ENCODE measurements around the gene TSPAN32.

TSPAN32 gene

GRCh38 chr11:2308713-2309112, 6.9 kb downstream of the TSPAN32 start:
- DNase-seq (ENCODE audit: insufficient read length, low spot score) (no peak), FAIRE-seq (no peak)
- TF ChIP-seq POLR2A (IDR thresholded peaks at IDR 0.05; ENCODE audit: low read depth, low read length), result no peak

GRCh38 chr11:2309251-2310072, 7.6 kb downstream of the TSPAN32 start:
- DNase-seq (ENCODE audit: insufficient read length, low spot score), result no peak
- no peak for FAIRE-seq
- no peak for TF ChIP-seq POLR2A (IDR thresholded peaks at IDR 0.05; ENCODE audit: low read depth, low read length)

DNA sequence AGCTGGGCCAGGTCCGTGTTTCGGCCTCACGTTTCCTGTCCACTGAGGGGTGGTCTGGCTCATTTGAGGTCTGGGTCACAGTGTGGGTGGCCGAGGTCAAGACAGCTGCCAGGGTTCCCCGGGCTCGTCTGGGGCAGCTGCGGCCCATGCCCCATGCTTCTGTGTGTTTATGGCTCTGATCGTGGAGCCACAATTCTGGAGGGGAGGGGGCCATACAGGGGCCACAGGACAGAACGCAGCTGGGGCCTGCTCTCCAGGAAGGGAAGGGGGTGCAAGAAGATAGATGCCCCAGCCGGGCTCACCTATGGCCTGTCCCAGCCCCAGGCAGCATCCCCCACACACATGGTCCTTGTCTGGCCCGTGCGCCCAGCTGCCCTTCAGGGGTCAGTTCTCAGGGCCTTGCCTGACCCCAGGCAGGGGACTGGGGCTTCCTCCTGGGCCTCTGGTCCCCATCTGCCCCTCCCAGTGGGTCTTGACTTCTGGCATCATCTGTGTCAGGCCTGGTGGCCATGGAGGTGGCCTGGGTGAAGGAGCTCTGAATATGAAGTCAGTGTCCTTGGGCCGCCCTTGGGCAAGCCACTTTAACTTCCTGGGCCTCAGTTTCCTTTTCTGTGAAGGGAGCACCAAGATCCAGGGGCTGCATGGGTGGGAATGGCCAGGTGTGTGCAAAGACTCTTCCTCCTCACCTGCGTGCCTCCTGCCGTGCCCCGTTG, 8.4 kb downstream of the TSPAN32 start:
- TF ChIP-seq POLR2A (IDR thresholded peaks at IDR 0.05; ENCODE audit: low read depth, low read length), result no peak
- DNase-seq (ENCODE audit: insufficient read length, low spot score), result no peak
- no peak for FAIRE-seq

- DNase-seq (ENCODE audit: insufficient read length, low spot score), result no peak
- no peak for FAIRE-seq
- no peak for TF ChIP-seq POLR2A (IDR thresholded peaks at IDR 0.05; ENCODE audit: low read depth, low read length)
Observed at GRCh38 chr11:2310786-2311352, 9.1 kb downstream of the TSPAN32 start.

DNA sequence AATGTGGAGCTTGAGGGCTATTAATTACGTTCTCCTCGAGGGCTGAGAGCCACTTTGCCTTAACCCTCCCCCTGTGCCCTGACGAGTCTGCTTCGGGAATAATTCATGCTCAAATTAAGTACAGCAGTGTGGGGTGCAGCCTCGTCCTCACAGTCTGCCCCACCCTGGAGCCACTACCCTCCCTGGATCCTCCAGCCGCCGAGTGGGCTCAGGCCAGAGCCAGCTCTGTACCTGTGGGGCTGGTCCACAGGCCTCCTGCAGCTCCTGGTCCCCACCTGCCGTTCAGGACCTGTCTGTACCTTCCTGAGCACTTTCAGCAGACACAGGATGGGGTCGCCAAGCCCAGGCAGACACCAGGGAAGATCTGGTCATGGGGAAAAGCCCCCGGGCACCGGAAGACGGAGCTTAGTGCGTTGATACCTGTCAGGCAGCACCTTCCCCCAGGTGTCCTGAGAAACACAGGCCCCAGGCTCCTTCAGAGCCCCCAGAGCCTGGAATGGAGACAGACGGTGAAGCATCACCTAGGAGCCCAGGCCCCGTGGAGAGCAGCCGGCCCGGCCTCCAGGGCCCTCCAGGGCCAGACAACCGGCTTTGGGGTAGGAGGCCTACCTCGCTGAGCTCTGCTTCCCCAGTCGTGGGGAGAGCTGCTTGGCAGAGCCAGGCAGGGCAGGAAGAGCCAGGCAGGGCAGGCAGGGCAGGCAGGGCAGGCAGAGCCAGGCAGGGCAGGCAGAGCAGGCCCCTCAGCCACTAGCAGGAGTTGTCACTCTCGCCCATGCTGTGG, 9.7 kb downstream of the TSPAN32 start:
- DNase-seq (ENCODE audit: insufficient read length, low spot score), result no peak
- no peak for FAIRE-seq
- no peak for TF ChIP-seq POLR2A (IDR thresholded peaks at IDR 0.05; ENCODE audit: low read depth, low read length)

DNA sequence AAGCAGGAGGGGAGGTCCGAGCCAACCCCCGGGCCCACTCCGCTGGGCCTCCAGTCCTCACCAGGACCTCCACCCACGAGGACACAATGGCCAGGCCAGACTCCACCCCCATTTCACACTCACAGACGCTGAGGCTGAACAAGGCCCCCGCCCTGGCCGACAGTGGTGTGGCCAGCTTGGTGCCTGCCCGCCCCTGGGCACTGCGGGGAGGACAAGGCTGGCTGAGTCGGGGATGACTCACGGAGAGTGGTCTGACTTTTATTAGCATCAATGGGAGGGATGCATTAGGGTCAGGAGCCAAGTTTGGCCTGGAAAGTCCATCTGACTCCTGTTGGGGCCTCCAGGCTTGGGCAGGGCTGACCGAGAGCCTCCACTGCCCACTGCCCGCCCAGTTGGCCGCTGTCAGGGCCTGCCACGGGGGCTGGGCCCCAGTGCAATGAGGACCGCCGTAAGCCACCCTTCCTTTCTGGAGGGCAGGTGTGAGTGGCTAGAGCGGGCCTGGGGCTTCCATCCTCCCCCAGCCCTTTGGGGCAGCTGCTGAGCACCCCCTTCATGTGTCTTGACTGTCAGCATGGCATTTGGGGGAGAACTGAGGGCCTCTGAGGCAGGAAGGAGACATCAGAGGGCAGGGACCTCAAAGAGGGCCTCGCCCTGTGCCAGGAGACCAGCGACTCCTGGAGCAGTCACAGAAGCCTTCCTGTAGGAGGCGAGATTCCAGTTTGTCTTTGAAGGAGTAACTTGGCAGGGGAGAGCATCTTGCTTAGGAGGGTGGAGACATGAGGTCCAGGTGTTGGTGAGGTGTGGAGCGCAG, 10.6 kb downstream of the TSPAN32 start:
- TF ChIP-seq POLR2A (IDR thresholded peaks at IDR 0.05; ENCODE audit: low read depth, low read length), result no peak
- DNase-seq (ENCODE audit: insufficient read length, low spot score) (peak; percentile 94), FAIRE-seq (peak; percentile 65)

GRCh38 chr11:2313051-2313951, 11.5 kb downstream of the TSPAN32 start:
- TF ChIP-seq POLR2A (IDR thresholded peaks at IDR 0.05; ENCODE audit: low read depth, low read length), result no peak
- DNase-seq (ENCODE audit: insufficient read length, low spot score) (no peak), FAIRE-seq (no peak)

DNA sequence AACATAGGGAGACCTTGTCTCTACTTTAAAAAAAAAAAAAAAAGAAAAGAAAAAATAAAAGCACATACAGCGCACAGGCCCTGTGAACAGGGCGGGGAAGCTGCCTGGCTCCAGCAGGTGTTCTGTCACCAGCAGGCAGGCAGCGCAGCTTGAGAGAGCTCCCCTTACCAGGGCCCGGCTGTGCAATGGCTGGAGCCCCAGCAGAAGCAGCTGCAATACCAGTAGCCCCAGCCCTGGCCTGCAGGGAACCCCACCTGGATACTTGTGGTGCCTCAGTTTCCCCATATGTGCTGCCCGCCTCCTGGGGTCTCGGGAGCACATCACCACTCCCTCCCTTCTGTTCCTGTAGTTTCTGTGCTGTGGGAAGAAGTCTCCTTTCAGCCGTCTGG, 12.3 kb downstream of the TSPAN32 start:
- DNase-seq (ENCODE audit: insufficient read length, low spot score), result no peak
- TF ChIP-seq POLR2A (IDR thresholded peaks at IDR 0.05; ENCODE audit: low read depth, low read length), result no peak
- no peak for FAIRE-seq

DNA sequence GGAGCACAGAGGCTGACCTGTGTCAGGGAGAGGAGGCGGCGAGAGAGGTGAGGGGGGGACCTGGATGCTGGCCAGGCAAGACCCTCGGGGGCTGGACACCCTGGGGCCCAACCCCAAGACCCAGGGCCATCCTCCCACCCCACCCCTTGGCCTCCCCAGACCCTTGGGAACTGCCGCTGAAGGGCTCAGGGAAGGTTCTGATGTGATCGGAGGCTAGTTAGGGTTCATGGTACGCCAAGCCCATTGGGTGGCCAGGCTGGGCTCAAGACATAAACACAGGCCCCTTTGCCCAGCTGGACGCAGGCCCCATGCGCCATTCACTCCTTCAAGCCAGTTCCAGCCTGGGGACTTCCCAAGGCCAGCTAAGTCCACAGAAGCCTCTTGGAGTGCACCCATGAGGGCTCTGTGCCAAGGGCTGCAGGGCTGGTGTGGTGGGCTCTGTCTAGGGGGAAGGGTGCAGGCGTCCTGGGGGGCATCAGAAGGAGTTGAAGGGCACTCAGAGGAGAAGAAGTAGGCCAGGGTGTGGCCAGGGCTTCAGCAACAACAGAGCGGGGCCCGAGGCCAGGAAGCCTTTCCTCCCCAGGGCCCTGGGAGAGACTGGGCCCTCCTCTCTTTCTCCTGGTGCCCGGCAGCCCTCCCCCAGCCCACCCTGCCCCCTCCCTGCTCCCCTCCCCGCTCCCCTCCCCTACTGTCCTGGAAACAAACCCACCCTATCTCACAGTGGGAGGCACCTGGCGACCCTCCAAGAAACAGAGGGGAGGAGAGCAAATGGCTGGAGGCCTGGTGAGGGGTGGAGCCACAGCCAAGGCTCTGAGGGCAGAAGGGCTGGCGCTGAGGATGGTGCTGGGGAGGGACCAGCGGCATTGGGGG, 12.9 kb downstream of the TSPAN32 start:
- DNase-seq (ENCODE audit: insufficient read length, low spot score) (peak; percentile 67), FAIRE-seq (no peak)
- no peak; the same call in 1 of the 2 replicates for TF ChIP-seq POLR2A (IDR thresholded peaks at IDR 0.05; ENCODE audit: low read depth, low read length)

- no peak for FAIRE-seq
- DNase-seq (ENCODE audit: insufficient read length, low spot score), result no peak
- no peak for TF ChIP-seq POLR2A (IDR thresholded peaks at IDR 0.05; ENCODE audit: low read depth, low read length)
Observed at GRCh38 chr11:2315395-2316168, 13.8 kb downstream of the TSPAN32 start.
